Ectodermal cell (in vitro differentiated cells): ENCODE data around the gene ADAMTS17.

Experiments
- H3K27ac ChIP-seq: 2 replicates; pipeline ENCODE4 v1.7.0; 2013; ENCODE audit warnings: mild to moderate bottlenecking, low read depth, low read length; ENCODE audit not compliant: insufficient read depth, poor library complexity, severe bottlenecking
- H3K27me3 ChIP-seq: 2 replicates; pipeline ENCODE4 v1.7.0; 2013; ENCODE audit warnings: mild to moderate bottlenecking, low read length; ENCODE audit not compliant: insufficient read depth, control insufficient read depth, poor library complexity, severe bottlenecking
- H3K36me3 ChIP-seq: one replicate; pipeline ENCODE4 v1.7.0; 2013; ENCODE audit warnings: low read length; ENCODE audit not compliant: control insufficient read depth, insufficient read depth
- H3K4me1 ChIP-seq: one replicate; pipeline ENCODE4 v1.7.0; 2013; ENCODE audit warnings: low read length; ENCODE audit not compliant: control insufficient read depth, insufficient read depth
- H3K4me3 ChIP-seq: 2 replicates; pipeline ENCODE4 v1.7.0; 2013; ENCODE audit warnings: low read depth, low read length, control low read depth; ENCODE audit not compliant: insufficient read depth
- H3K9me3 ChIP-seq: 2 replicates; pipeline ENCODE4 v1.7.0; 2013; ENCODE audit warnings: mild to moderate bottlenecking, low read length, moderate library complexity; ENCODE audit not compliant: control insufficient read depth
- WGBS, 2 experiments: methylation state at CpG; one replicate each; pipeline ENCODE4 v1.1.7; 2013; ENCODE audit warnings: missing lambda C conversion rate in 2 of 2; 5-methylcytosine and 5-hydroxymethylcytosine counted together

The ADAMTS17 gene

GRCh38 chr15:100190675-100191074 is 151.1 kb downstream of the ADAMTS17 start:
- 92 to 95% methylated on average over 8 of the region's 8 CpGs for WGBS, 2 experiments
- H3K36me3 ChIP-seq: no peaks in the 10 kb centered on the region
- peaks cover 6% of the 10 kb centered on the region for H3K4me1 ChIP-seq
- H3K27ac ChIP-seq: no peak overlapping the region
- H3K4me3 ChIP-seq: no peak overlapping the region
- H3K9me3 ChIP-seq: no peaks in the 10 kb centered on the region
- H3K27me3 ChIP-seq: no peaks in the 10 kb centered on the region

- H3K4me3 ChIP-seq: no peak overlapping the region
Observed at GRCh38 chr15:100189849-100190248, 151.9 kb downstream of the ADAMTS17 start.

GRCh38 chr15:100189319-100189718 is 152.5 kb downstream of the ADAMTS17 start:
- no peaks in the 10 kb centered on the region for H3K27me3 ChIP-seq
- 91 to 94% methylated on average over 6 of the region's 6 CpGs for WGBS, 2 experiments
- no peaks in the 10 kb centered on the region for H3K36me3 ChIP-seq
- H3K4me1 ChIP-seq: no peaks in the 10 kb centered on the region
- no peak overlapping the region for H3K4me3 ChIP-seq
- no peaks in the 10 kb centered on the region for H3K9me3 ChIP-seq
- no peak overlapping the region for H3K27ac ChIP-seq

More at GRCh38 chr15:100189849-100190248, 151.9 kb downstream of the ADAMTS17 start:
- H3K27ac ChIP-seq: no peak overlapping the region
- 85 to 90% methylated on average over 4 of the region's 4 CpGs for WGBS, 2 experiments
- H3K27me3 ChIP-seq: no peaks in the 10 kb centered on the region
- H3K36me3 ChIP-seq: no peaks in the 10 kb centered on the region
- H3K4me1 ChIP-seq: peaks cover 2% of the 10 kb centered on the region
- H3K9me3 ChIP-seq: no peaks in the 10 kb centered on the region

- 94 to 95% methylated on average over 8 of the region's 8 CpGs for WGBS, 2 experiments
- H3K9me3 ChIP-seq: no peaks in the 10 kb centered on the region
- H3K4me1 ChIP-seq: no peaks in the 10 kb centered on the region
Observed at GRCh38 chr15:100187677-100188076, 154.1 kb downstream of the ADAMTS17 start.

GRCh38 chr15:100186960-100187359 is 154.8 kb downstream of the ADAMTS17 start:
- Histone ChIP-seq H3K4me3 (no peak overlapping the region), H3K27me3 (no peaks in the 10 kb centered on the region)

More at GRCh38 chr15:100187677-100188076, 154.1 kb downstream of the ADAMTS17 start:
- no peaks in the 10 kb centered on the region for H3K27me3 ChIP-seq
- H3K36me3 ChIP-seq: no peaks in the 10 kb centered on the region
- no peak overlapping the region for H3K27ac ChIP-seq
- H3K4me3 ChIP-seq: no peak overlapping the region

GRCh38 chr15:100186366-100186765 is 155.4 kb downstream of the ADAMTS17 start:
- no peak overlapping the region for H3K27ac ChIP-seq
- no peak overlapping the region for H3K4me3 ChIP-seq
- H3K4me1 ChIP-seq: no peaks in the 10 kb centered on the region
- no peaks in the 10 kb centered on the region for H3K36me3 ChIP-seq
- 89 to 91% methylated on average over 5 of the region's 5 CpGs for WGBS, 2 experiments
- no peaks in the 10 kb centered on the region for H3K27me3 ChIP-seq
- no peaks in the 10 kb centered on the region for H3K9me3 ChIP-seq

More at GRCh38 chr15:100186960-100187359, 154.8 kb downstream of the ADAMTS17 start:
- Histone ChIP-seq H3K36me3 (no peaks in the 10 kb centered on the region), H3K27ac (no peak overlapping the region), H3K9me3 (no peaks in the 10 kb centered on the region), H3K4me1 (no peaks in the 10 kb centered on the region)
- WGBS, 2 experiments: 93 to 94% methylated on average over 6 of the region's 6 CpGs

GRCh38 chr15:100183921-100184495 is 157.8 kb downstream of the ADAMTS17 start:
- no peaks in the 10 kb centered on the region for H3K4me1 ChIP-seq
- H3K4me3 ChIP-seq: no peak overlapping the region
- no peaks in the 10 kb centered on the region for H3K9me3 ChIP-seq
- H3K36me3 ChIP-seq: no peaks in the 10 kb centered on the region
- no peaks in the 10 kb centered on the region for H3K27me3 ChIP-seq
- no peak overlapping the region for H3K27ac ChIP-seq
- WGBS, 2 experiments: 96 to 98% methylated on average over 3 to 4 of the region's 4 CpGs

GRCh38 chr15:100180921-100181320 is 160.9 kb downstream of the ADAMTS17 start:
- Histone ChIP-seq H3K27me3 (no peaks in the 10 kb centered on the region), H3K4me1 (no peaks in the 10 kb centered on the region), H3K4me3 (no peak overlapping the region), H3K36me3 (no peaks in the 10 kb centered on the region), H3K27ac (no peak overlapping the region), H3K9me3 (no peaks in the 10 kb centered on the region)
- WGBS, 2 experiments: 88 to 93% methylated on average over 2 of the region's 2 CpGs

GRCh38 chr15:100175406-100176114 is 166.2 kb downstream of the ADAMTS17 start:
- Histone ChIP-seq H3K4me1 (no peaks in the 10 kb centered on the region), H3K27ac (no peak overlapping the region), H3K27me3 (no peaks in the 10 kb centered on the region), H3K9me3 (peaks cover 12% of the 10 kb centered on the region), H3K36me3 (no peaks in the 10 kb centered on the region), H3K4me3 (no peak overlapping the region)
- 94 to 96% methylated on average over 12 of the region's 12 CpGs for WGBS, 2 experiments

GRCh38 chr15:100174904-100175275 is 166.9 kb downstream of the ADAMTS17 start:
- WGBS, 2 experiments: 90 to 94% methylated on average over 3 of the region's 3 CpGs
- Histone ChIP-seq H3K9me3 (peaks cover 12% of the 10 kb centered on the region), H3K36me3 (no peaks in the 10 kb centered on the region), H3K4me3 (no peak overlapping the region), H3K4me1 (no peaks in the 10 kb centered on the region), H3K27me3 (no peaks in the 10 kb centered on the region), H3K27ac (no peak overlapping the region)
